Measurements from ENCODE around the gene IDI2.
"Not testable (repeated sequence)": the region's sequence is repeated elsewhere in the genome, so short reads cannot be mapped to it uniquely, and the experiment has no call there.

IDI2 gene

GRCh38 chr10:1045415-1045814 lies 19.8 kb upstream of the IDI2 start:
- no peak for DNase-seq

GRCh38 chr10:1044964-1045363 lies 19.3 kb upstream of the IDI2 start:
- DNase-seq: no peak

GRCh38 chr10:1044146-1044545 lies 18.5 kb upstream of the IDI2 start:
- no peak for DNase-seq

GRCh38 chr10:1043532-1043995 lies 17.9 kb upstream of the IDI2 start:
- DNase-seq: no peak

- DNase-seq: no peak
Observed at GRCh38 chr10:1041514-1041913, 15.9 kb upstream of the IDI2 start.

GRCh38 chr10:1040133-1040532 lies 14.5 kb upstream of the IDI2 start:
- DNase-seq: no peak

- not testable (repeated sequence) for DNase-seq
Observed at GRCh38 chr10:1038769-1039168, 13.1 kb upstream of the IDI2 start.

- DNase-seq: no peak
Observed at GRCh38 chr10:1037098-1037497, 11.4 kb upstream of the IDI2 start.

GRCh38 chr10:1036341-1036791 lies 10.7 kb upstream of the IDI2 start:
- peak; percentile 8 for DNase-seq

GRCh38 chr10:1035201-1035600 lies 9.5 kb upstream of the IDI2 start:
- DNase-seq: no peak

GRCh38 chr10:1034758-1035157 lies 9.1 kb upstream of the IDI2 start:
- no peak for DNase-seq

GRCh38 chr10:1033601-1034000 lies 7.9 kb upstream of the IDI2 start:
- no peak for DNase-seq

- DNase-seq: no peak
Observed at GRCh38 chr10:1029838-1030237, 4.2 kb upstream of the IDI2 start.

- DNase-seq: no peak
Observed at GRCh38 chr10:1026578-1026977, 919 bp upstream of the IDI2 start.

- no peak for DNase-seq
Observed at GRCh38 chr10:1024103-1024502, 1.6 kb downstream of the IDI2 start.

- no peak for DNase-seq
Observed at GRCh38 chr10:1022413-1022812, 3.2 kb downstream of the IDI2 start.

- no peak for DNase-seq
Observed at GRCh38 chr10:1020958-1021357, 4.7 kb downstream of the IDI2 start.

- no peak for DNase-seq
Observed at GRCh38 chr10:1020460-1020859, 5.2 kb downstream of the IDI2 start.

GRCh38 chr10:1019362-1019761 lies 6.3 kb downstream of the IDI2 start:
- DNase-seq: no peak

- no peak for DNase-seq
Observed at GRCh38 chr10:1015688-1016087, 10.0 kb downstream of the IDI2 start.

GRCh38 chr10:1011696-1012095 lies 14.0 kb downstream of the IDI2 start:
- DNase-seq: no peak

- no peak for DNase-seq
Observed at GRCh38 chr10:1010703-1011102, 15.0 kb downstream of the IDI2 start.

- DNase-seq: not testable (repeated sequence)
Observed at GRCh38 chr10:1009947-1010346, 15.7 kb downstream of the IDI2 start.

GRCh38 chr10:1009071-1009494 lies 16.6 kb downstream of the IDI2 start:
- DNase-seq: no peak

GRCh38 chr10:1007583-1007982 lies 18.1 kb downstream of the IDI2 start:
- no peak for DNase-seq

GRCh38 chr10:1006573-1006972 lies 19.1 kb downstream of the IDI2 start:
- no peak for DNase-seq

Measured in SHP77 treated with DMSO at 0.1 percent for 48 hours (cell line).